Posterior vena cava (tissue), 2 donors: ENCODE results near the gene TPSG1. TPM values are rescaled to one million over a fixed set of nuclear protein-coding genes. Genes with fewer than 3 reads are reported as not detected.

Experiments
- DNase-seq: peaks from one replicate; pipeline ENCODE4 v3.0.0-alpha.2; 2020; ENCODE audit warnings: low spot score
- intact Hi-C, 2 donors: fragments of 100-400 bp; cut with DNase I; formaldehyde crosslinking; loops; one replicate each; pipeline versions ENCODE4 v1.14.1 to v1.14.2; 2022 to 2023
- total RNA-seq, 2 donors: library from RNA; stranded (reverse); fragmentation: NEBNext Ultra II Directional; extraction: Animal tissue kit (Norgen Biotek cat#: 25700); gene quantifications; one replicate each; pipeline ENCODE4 v1.2.1, GENCODE V29; 2021
- donor health status: DM: yes; HTN: yes; CAD: no.
- donor health status: DM: yes; HTN: yes; CAD: no.

TPSG1 gene
- total RNA-seq, 2 donors from 2014 or later: 0.52 to 1.3 TPM

DNA sequence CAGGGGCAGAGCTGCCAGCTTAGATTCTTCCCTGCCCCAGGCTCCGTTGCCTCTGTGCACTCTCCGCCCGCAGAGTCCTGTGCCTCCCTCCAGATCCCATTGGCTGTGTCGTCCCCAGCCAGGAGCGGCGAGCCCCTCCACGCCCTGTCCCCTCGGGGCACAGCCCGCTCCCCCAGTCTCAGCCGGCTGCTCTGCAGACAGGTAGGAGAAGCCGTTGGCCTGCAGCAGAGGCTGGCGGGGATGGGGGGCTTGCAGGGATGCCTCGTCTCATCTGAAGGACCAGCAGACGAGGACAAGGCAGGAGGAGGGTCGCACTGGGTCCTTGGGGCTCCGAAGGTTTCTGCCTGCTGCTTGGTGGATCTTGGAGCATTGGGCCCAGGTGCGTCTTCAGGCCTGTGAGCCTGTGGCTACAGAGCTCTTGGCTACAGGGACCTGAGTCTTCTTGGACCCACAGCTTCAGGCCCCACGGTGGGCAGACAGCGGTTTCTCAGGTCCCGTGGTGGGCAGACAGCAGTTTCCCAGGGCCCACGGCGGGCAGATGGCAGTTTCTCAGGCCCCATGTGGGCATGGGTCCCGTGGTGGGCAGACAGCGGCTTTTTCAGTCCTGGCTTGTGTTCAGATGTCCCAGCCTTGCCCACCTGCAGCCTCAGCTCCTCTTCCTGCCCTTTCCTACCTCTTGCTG, 6.0 kb downstream of the TPSG1 start:
- intact Hi-C loops: loop anchor here in 1 of 2 donors (1.0 kb wide), 1 partner anchor 455 kb away; no protein-coding TSS in a partner anchor

DNA sequence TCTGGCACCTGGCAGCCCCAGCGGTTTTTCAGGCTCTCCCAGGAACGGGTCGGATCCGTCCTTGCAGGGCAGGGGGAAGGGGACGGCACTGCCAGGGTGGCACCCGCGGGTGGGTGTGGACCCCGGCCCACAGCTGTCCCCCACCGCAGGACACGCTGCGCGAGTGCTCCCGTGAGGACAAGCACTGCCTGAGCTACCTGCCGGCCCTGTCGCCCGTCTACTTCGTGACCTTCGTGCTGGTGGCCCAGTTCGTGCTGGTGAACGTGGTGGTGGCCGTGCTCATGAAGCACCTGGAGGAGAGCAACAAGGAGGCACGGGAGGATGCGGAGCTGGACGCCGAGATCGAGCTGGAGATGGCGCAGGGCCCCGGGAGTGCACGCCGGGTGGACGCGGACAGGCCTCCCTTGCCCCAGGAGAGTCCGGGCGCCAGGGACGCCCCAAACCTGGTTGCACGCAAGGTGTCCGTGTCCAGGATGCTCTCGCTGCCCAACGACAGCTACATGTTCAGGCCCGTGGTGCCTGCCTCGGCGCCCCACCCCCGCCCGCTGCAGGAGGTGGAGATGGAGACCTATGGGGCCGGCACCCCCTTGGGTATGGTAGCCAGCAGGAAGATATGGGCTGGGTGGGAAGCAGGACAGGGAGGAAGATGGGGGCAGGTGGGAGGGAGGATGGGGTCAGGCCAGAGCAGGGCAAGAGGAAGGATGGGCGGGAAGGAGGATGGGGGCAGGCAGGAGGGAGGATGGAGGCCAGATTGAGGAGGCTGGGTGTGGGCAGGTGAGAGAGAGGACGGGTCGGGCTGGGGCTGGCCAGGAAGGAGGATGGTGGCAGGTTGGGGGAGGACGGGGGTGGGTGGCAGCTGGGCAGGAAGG, 6.8 kb downstream of the TPSG1 start:
- intact Hi-C loops: no loop called here
- DNase-seq: no peak

More for the DNA sequence above, 6.0 kb downstream of the TPSG1 start:
- no peak for DNase-seq

DNA sequence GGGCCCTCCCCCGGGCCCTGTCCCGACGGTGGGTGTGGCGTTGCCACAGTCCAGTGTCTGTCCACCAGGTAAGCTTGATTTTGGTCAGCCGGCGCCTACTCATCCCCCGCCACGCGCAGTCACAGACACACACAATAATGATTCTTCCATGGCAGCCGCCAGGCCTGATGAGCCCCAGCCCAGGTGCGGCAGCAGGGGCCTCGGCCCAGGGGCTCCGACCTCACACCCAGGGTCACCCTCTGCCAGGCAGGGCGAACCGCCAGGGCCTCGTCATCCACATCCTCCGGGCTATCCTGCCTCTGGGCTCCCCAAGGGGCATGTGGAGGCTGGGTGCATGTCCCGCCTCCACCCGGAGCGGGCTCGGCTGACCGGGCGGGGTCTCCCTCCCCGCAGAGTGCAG, 7.5 kb downstream of the TPSG1 start:
- intact Hi-C loops: no loop called here
- no peak for DNase-seq

DNA sequence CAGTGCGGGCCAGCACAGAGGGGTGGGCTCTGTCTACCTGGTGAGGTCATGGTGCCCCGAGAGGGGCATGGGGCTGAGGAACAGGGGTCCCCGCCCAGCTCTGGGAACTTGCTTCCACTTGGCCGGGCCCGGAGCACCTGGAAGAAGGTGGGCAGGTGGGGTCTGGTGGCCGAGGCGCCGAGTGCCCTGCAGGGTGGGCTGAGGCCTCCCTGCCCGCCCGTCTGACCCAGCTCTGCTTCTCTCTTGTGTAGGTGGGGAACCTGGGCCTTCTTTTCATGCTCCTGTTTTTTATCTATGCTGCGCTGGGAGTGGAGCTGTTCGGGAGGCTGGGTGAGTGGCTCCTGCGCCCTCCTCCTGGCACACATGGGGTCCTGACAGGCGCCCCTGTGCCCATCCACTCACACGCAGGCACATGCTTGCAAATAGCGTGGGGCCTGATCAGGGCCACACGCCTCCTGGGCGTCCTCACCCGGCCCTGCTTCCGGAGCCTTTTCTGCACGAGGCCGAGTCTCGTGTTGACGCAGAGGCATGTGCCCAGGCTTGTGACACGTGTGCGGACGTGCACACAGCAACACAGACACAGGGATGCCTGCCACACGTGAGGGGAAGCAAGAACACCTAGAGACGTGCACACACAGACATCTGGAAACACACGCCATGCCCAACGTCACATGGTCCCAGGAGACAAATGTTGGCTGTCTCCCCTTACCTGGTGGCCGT, 8.2 kb downstream of the TPSG1 start:
- intact Hi-C loops: no loop called here
- no peak for DNase-seq

DNA sequence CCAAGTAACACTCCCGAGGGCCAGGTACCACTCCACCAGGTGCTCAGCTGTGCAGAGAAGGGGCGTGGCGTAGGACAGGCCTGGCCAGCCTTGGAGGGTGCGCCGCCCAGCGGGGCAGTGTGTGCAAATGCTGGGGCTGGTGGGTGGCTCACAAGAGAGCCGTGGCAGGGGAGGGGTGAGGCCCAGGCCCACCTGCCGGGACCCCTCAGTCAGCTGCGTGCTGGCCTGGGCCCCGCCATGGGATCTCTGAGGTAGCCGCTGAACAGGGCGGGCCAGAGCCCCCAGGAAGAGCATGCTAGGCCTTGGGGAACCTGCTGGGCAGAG, 8.8 kb downstream of the TPSG1 start:
- no peak for DNase-seq
- intact Hi-C loops: no loop called here

DNA sequence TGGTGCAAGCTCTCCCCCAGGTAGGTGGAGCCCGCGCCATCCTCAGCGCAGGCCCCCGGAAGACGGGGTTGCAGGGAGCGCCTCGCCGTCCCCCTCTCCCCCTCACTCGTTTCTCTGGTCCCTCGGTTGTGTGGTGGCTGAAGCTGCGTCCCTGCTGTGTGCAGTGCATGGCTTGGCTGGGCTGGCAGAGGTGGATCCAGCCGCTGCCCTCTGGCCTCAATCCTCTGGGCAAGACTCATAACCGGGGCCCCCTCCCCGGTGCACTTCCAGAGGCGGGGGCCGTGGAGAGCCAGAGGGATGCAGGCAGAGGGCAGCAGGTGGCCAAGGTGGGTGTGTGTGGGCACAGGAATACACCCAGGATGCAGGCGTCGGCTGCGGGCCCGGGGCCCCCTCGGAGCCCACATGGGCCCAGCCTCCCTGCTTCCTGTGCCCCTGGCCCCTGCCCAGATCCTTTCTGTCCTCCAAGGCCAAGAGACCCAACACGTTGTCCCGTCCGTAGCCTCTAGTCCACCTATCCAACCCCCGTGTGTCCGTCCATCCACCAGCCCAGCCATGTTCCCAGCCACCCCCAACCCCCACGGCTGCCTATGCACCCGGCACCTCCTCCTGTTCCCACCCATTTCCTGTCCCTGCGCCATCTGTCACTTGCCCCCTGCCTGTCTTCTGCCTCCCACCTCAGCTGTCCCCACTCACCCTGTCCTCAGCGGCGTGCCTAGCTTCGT, 9.3 kb downstream of the TPSG1 start:
- DNase-seq: no peak
- intact Hi-C loops: no loop called here

DNA sequence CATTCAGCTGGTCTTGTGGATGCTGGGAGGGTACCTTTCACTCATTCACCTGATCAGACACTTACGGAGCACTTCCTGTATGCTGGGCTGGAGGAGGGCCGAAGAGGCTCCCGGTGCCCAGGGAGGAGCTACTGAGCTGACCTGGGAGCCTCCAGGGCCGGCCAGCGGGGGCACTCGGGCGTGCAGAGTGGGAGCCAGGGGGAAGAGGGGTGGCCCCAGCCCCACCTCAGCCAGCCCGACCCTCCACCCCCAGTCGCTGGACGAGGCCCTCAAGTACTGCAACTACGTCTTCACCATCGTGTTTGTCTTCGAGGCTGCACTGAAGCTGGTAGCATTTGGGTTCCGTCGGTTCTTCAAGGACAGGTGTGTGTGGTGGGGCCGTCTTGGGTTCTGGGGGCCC, 10.3 kb downstream of the TPSG1 start:
- no peak for DNase-seq
- intact Hi-C loops: no loop called here

DNA sequence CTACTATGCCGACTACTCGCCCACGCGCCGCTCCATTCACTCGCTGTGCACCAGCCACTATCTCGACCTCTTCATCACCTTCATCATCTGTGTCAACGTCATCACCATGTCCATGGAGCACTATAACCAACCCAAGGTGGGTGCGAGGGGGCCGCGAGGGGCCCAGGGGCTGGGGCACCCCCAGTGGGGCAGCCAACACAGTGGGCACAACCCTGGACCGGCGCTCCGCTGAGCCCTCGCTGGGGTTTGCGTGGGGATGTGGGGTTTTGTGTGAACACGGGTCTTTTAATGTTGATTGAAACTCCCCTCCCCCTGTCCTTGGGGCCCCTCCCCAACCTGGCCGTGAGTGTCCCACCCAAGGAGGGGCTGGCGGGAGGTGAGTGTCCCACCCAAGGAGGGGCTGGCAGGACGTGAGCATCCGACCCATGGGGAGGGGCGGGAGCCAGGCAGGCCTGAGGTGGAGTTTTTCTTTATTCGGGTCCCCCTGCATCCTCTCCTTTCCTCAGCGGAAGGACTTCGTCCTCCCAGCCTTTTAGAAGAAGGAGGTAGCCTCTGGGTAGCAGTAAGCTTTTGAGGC, 11.2 kb downstream of the TPSG1 start:
- intact Hi-C loops: no loop called here
- DNase-seq: no peak

DNA sequence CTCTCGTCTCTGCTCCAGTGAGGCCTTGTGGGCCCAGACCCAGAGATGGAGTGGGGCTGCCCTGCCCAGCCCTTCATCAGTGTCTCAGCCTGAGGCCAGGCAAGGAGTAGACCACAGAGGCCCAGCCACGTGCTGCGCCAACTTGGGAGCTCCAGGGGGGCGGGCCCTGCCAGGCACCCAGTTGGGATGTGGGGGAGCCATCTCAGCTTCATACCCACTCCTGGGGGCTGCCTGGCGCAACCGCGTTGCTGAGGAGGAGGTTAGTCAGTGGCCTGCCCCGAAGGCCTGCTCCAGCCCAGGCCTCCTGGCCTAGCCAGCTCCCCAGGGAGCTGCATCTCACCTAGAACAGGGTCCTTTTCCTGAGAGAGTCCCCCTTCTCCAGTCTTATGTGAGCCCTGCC, 11.8 kb downstream of the TPSG1 start:
- intact Hi-C loops: no loop called here
- DNase-seq: no peak

DNA sequence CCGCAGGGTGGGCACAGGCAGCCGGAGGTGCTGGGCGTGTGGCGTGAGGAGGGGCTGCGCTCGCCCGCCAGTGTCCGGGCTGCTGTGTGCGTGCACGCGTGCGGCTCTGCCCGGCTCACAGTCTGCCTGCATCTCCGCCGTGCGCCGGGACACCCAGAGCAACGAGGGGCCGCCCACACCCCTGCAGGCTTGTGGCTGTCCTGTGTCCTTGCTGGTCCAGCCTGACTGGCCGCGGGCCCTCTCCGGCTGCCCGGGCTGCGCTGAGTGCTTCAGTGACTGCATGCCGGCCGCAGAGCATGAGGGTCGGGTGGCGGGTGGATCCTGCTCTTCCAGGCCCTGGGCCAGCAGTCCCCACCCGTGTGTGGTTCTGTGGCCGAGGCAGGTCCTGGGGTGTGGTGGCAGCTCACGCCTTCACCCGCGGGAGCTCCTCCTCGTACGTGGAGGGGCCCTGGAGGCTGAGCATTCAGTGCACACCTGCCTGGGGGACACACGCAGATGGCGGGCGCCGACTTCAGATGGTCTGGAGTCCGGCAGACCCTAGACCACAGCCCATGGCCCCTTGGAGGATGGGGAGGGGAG, 12.4 kb downstream of the TPSG1 start:
- DNase-seq: no peak
- intact Hi-C loops: no loop called here

DNA sequence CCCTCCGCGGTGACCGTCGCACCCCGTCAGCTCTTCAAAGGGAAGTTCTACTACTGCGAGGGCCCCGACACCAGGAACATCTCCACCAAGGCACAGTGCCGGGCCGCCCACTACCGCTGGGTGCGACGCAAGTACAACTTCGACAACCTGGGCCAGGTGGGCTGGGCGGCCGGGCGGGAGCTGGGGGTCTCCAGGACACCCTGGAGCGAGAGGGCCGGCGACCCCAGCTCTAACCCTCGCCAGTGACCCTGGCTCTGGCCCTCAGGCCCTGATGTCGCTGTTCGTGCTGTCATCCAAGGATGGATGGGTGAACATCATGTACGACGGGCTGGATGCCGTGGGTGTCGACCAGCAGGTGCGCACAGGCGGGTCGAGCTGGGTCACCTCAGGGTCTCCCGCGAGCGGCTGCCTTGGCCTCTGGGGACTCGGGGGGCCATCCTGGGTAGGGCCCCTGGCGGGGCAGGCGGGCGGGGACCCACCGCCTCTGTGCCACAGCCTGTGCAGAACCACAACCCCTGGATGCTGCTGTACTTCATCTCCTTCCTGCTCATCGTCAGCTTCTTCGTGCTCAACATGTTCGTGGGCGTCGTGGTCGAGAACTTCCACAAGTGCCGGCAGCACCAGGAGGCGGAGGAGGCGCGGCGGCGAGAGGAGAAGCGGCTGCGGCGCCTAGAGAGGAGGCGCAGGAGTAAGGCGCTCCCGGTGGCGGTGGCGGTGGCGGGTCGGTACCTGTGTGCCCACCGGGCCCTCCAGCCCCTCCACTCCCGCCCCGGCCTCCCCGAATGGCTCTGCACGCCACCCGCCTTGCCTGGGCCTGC, 13.4 kb downstream of the TPSG1 start:
- intact Hi-C loops: no loop called here
- no peak for DNase-seq

DNA sequence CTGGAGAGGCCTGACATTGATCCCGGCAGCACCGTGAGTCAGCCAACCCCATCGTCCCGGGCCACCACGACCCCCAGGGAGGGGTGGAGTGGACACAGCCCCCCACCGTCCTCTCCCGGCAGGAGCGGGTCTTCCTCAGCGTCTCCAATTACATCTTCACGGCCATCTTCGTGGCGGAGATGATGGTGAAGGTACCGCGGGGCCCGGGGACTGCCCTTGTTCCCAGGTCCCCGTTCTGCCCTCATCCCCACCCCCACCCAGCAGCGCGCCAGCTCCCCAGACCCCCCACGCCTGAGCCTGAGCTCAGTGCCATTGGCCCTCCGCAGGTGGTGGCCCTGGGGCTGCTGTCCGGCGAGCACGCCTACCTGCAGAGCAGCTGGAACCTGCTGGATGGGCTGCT, 14.6 kb downstream of the TPSG1 start:
- intact Hi-C loops: no loop called here
- DNase-seq: no peak

DNA sequence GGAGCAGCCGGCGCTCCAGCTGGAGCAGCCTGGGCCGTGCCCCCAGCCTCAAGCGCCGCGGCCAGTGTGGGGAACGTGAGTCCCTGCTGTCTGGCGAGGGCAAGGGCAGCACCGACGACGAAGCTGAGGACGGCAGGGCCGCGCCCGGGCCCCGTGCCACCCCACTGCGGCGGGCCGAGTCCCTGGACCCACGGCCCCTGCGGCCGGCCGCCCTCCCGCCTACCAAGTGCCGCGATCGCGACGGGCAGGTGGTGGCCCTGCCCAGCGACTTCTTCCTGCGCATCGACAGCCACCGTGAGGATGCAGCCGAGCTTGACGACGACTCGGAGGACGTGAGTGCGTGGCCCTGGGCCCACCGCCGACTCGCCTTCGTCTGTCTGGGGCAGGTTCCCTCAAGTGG, 16.0 kb downstream of the TPSG1 start:
- no peak for DNase-seq
- intact Hi-C loops: no loop called here

DNA sequence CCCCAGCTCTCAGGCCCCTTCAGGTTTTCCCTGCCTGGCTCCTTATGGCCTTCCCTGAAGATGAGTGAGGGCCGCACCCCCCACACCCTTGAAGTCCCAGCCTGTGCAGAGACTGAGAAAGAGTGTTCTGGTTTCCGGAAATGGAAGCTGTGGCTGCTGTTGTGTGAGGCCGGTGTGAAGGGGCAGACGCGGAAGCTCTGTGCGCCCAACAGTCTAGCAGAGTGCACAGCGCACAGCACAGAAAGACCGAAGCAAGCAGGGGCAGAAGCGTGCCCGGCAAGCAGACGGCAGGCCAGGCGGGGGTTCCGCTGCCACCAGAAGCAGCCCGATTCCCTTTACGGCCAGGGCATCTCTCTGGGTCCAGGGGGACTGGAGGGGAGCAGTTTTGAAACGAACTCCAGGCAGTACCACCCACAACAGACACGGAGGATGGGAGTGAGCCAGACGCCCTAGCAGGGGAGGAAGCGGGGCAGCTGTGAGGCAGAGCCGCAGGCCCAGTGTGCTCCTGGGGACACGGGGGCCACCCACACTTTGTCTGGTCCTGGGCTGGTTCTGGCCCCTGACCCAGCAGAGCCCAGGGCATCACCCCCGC, 16.7 kb downstream of the TPSG1 start:
- intact Hi-C loops: no loop called here
- no peak for DNase-seq

DNA sequence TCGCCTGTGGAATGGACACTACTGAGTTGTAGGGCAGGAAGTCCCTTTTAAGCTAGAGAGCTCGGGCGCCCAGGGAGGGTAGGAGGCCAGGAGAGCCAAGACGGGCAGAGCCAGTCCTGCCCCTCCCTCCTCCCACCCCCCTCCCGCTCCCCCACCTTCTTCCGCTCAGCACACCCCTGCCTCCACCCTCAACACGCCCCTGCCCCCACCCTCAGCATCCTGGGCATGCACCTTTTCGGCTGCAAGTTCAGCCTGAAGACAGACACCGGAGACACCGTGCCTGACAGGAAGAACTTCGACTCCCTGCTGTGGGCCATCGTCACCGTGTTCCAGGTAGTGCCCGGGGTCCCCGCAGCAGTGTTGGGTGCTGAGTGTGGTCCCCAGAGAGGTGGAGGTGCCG, 18.3 kb downstream of the TPSG1 start:
- intact Hi-C loops: no loop called here
- no peak for DNase-seq

DNA sequence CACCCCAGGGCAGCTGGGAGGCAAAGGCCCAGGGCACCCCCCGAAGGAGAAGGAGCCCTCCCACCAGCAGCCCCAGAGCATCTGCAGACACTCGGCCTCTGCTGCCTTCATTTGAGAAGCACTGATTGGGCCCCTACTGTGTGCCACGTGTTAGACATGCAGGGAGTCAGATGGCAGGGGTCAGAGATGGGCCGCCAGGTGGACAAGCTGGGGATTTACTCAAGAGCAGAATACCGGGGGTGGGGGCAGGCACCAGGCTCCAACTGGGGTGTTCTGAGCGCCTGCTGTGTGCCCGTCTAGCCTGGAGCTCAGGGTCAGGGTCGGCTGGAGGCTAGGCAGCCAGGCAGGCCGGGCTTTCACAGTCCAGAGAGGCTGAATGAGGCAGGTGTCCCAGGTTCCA, 18.7 kb downstream of the TPSG1 start:
- intact Hi-C loops: no loop called here
- DNase-seq: no peak

DNA sequence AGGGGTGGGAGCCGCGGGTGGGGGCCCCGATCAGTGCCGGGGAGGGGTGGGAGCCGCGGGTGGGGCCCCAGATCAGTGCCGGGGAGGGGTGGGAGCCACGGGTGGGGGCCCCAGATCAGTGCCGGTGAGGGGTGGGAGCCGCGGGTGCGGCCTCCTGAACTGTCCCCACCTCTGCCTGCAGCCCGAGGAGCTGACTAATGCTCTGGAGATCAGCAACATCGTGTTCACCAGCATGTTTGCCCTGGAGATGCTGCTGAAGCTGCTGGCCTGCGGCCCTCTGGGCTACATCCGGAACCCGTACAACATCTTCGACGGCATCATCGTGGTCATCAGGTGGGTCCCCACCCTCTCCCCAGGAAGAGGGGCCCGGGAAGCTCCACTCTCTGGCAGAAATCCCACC, 20.1 kb downstream of the TPSG1 start:
- no peak for DNase-seq
- intact Hi-C loops: no loop called here

DNA sequence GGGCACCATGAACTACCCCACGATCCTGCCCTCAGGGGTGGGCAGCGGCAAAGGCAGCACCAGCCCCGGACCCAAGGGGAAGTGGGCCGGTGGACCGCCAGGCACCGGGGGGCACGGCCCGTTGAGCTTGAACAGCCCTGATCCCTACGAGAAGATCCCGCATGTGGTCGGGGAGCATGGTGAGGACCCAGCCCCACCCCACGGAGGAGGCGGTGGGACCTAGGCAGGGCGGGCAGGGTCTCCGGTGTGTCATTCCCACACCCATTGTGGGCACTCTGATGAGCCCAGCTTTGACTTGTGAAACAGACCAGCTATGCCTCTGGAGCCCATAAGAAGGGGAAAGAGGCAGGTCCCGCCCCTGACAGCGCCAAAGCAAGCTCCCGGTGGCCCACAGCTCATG, 22.8 kb downstream of the TPSG1 start:
- intact Hi-C loops: no loop called here
- no peak for DNase-seq
